Erythroblast (primary cell): Measurements from ENCODE around the gene GAPVD1.

Experiments used
- GATA1 ChIP-seq: IDR thresholded peaks from 2 replicates; pipeline ENCODE4 v1.6.1; 2011; ENCODE audit warnings: low read depth, mild to moderate bottlenecking, control low read depth, low read length, moderate library complexity
- POLR2A ChIP-seq: IDR thresholded peaks from 2 replicates; pipeline ENCODE4 v1.6.1; 2011; ENCODE audit warnings: mild to moderate bottlenecking, low read length

GRCh38 chr9:125372441-125373226, 111.0 kb downstream of the GAPVD1 start:
- TF ChIP-seq POLR2A (no peak), GATA1 (no peak)
